ENCODE data around the gene LDAF1.
"Not testable (repeated sequence)": the region's sequence is repeated elsewhere in the genome, so short reads cannot be mapped to it uniquely, and the experiment has no call there.

The LDAF1 gene

GRCh38 chr16:21195330-21195729 lies 36.9 kb downstream of the LDAF1 start:
- not testable (repeated sequence) for DNase-seq (ENCODE audit: low read depth in 2 of 2)

- no peak for DNase-seq (ENCODE audit: low read depth in 2 of 2)
Observed at GRCh38 chr16:21197112-21197511, 38.6 kb downstream of the LDAF1 start.

GRCh38 chr16:21197621-21198020 lies 39.1 kb downstream of the LDAF1 start:
- no peak for DNase-seq (ENCODE audit: low read depth in 2 of 2)

- DNase-seq (ENCODE audit: low read depth in 2 of 2): no peak
Observed at GRCh38 chr16:21199607-21200218, 41.2 kb downstream of the LDAF1 start.

GRCh38 chr16:21203155-21203797 lies 44.8 kb downstream of the LDAF1 start:
- DNase-seq (ENCODE audit: low read depth in 2 of 2): no peak

- DNase-seq (ENCODE audit: low read depth in 2 of 2): no peak
Observed at GRCh38 chr16:21205303-21205702, 46.8 kb downstream of the LDAF1 start.

GRCh38 chr16:21206550-21206949 lies 48.1 kb downstream of the LDAF1 start:
- DNase-seq (ENCODE audit: low read depth in 2 of 2): no peak

GRCh38 chr16:21208446-21209230 lies 50.2 kb downstream of the LDAF1 start:
- DNase-seq (ENCODE audit: low read depth in 2 of 2): no peak

GRCh38 chr16:21211486-21211885 lies 53.0 kb downstream of the LDAF1 start, which contains the start of gene ZP2:
Gene ZP2 (minus strand): TSS chr16:21211574. CDS start chr16:21211547, 27 bp downstream.
- no peak for DNase-seq (ENCODE audit: low read depth in 2 of 2)

- no peak for DNase-seq (ENCODE audit: low read depth in 2 of 2)
Observed at GRCh38 chr16:21214086-21214485, 55.6 kb downstream of the LDAF1 start.

- DNase-seq (ENCODE audit: low read depth in 2 of 2): no peak
Observed at GRCh38 chr16:21217121-21217520, 58.6 kb downstream of the LDAF1 start.

GRCh38 chr16:21218153-21218552 lies 59.7 kb downstream of the LDAF1 start:
- DNase-seq (ENCODE audit: low read depth in 2 of 2): no peak

GRCh38 chr16:21219551-21219950 lies 61.1 kb downstream of the LDAF1 start:
- no peak for DNase-seq (ENCODE audit: low read depth in 2 of 2)

- no peak for DNase-seq (ENCODE audit: low read depth in 2 of 2)
Observed at GRCh38 chr16:21222495-21223337, 64.2 kb downstream of the LDAF1 start.

- no peak for DNase-seq (ENCODE audit: low read depth in 2 of 2)
Observed at GRCh38 chr16:21223787-21224186, 65.3 kb downstream of the LDAF1 start.

GRCh38 chr16:21224800-21225199 lies 66.3 kb downstream of the LDAF1 start:
- no peak for DNase-seq (ENCODE audit: low read depth in 2 of 2)

GRCh38 chr16:21226749-21227148 lies 68.3 kb downstream of the LDAF1 start:
- DNase-seq (ENCODE audit: low read depth in 2 of 2): no peak

GRCh38 chr16:21227866-21228265 lies 69.4 kb downstream of the LDAF1 start:
- no peak for DNase-seq (ENCODE audit: low read depth in 2 of 2)

GRCh38 chr16:21228361-21228872 lies 69.9 kb downstream of the LDAF1 start:
- DNase-seq (ENCODE audit: low read depth in 2 of 2): no peak

Measured in stimulated activated CD4-positive, alpha-beta T cell treated with anti-CD3 and anti-CD28 coated beads, Interleukin-1b, Interleukin-23, amount 100 ng/mL, for 1 hour (primary cell).